GM18873 (cell line): ENCODE data around the gene RPL13A.

Experiments
- ATAC-seq: cut with Tn5 transposase; IDR thresholded peaks from one replicate; pipeline ENCODE4 v1.9.1; 2021; ENCODE audit warnings: mild to moderate bottlenecking, moderate library complexity, moderate number of reproducible peaks; ENCODE audit not compliant: unreplicated experiment, low FRiP score

Gene RPL13A

GRCh38 chr19:49502866-49503581, 15.6 kb downstream of the RPL13A start:
- ATAC-seq, result no peak

GRCh38 chr19:49503582-49503962, 16.2 kb downstream of the RPL13A start:
- no peak for ATAC-seq

GRCh38 chr19:49506575-49507105, 19.2 kb downstream of the RPL13A start:
- no peak for ATAC-seq

GRCh38 chr19:49507803-49508494, 20.5 kb downstream of the RPL13A start:
- no peak for ATAC-seq

- ATAC-seq, result no peak
These were observed 25.8 kb downstream of the RPL13A start for GRCh38 chr19:49512970-49513745.

- ATAC-seq, result no peak
These were observed 26.3 kb downstream of the RPL13A start for GRCh38 chr19:49513746-49514118.

GRCh38 chr19:49514151-49514550, 26.7 kb downstream of the RPL13A start:
- no peak for ATAC-seq

- ATAC-seq, result no peak
These were observed 28.4 kb downstream of the RPL13A start for GRCh38 chr19:49515767-49516166.

GRCh38 chr19:49518033-49518432, 30.6 kb downstream of the RPL13A start:
- no peak for ATAC-seq

GRCh38 chr19:49520705-49521319, 33.4 kb downstream of the RPL13A start:
- ATAC-seq, result no peak

- ATAC-seq, result no peak
These were observed 37.5 kb downstream of the RPL13A start for GRCh38 chr19:49524812-49525455.

- ATAC-seq, result no peak
These were observed 40.9 kb downstream of the RPL13A start for GRCh38 chr19:49528211-49528771.

- no peak for ATAC-seq
These were observed 43.3 kb downstream of the RPL13A start for GRCh38 chr19:49530708-49531107.

GRCh38 chr19:49533551-49534488, 46.4 kb downstream of the RPL13A start:
- peak; percentile 56 for ATAC-seq

- no peak for ATAC-seq
These were observed 47.4 kb downstream of the RPL13A start for GRCh38 chr19:49534632-49535385.

- no peak for ATAC-seq
These were observed 49.6 kb downstream of the RPL13A start for GRCh38 chr19:49536921-49537462.

GRCh38 chr19:49538643-49539042, 51.2 kb downstream of the RPL13A start:
- no peak for ATAC-seq
